Nephron (organoid): Measurements from ENCODE around the gene PTPRCAP.

ENCODE experiments used
- H3K27ac Mint-ChIP-seq, 3 experiments: 2 replicates each; pipeline ENCODE4 v1.8.0; 2020; ENCODE audit warnings: mixed read lengths in 3 of 3, mild to moderate bottlenecking in 2 of 3, moderate library complexity in 1 of 3
- H3K27me3 Mint-ChIP-seq: 2 replicates; pipeline ENCODE4 v1.8.0; 2021; ENCODE audit warnings: low read depth, mild to moderate bottlenecking, moderate library complexity, mixed read lengths
- H3K36me3 Mint-ChIP-seq: 2 replicates; pipeline ENCODE4 v1.8.0; 2020; ENCODE audit warnings: low read depth, mixed read lengths
- H3K4me1 Mint-ChIP-seq: 2 replicates; pipeline ENCODE4 v1.8.0; 2020; ENCODE audit warnings: mixed read lengths
- H3K4me3 Mint-ChIP-seq, 3 experiments: 2 replicates each; pipeline ENCODE4 v1.8.0; 2020; ENCODE audit warnings: mild to moderate bottlenecking in 3 of 3, mixed read lengths in 3 of 3, moderate library complexity in 2 of 3
- H3K9me3 Mint-ChIP-seq: 2 replicates; pipeline ENCODE4 v1.8.0; 2020; ENCODE audit warnings: mixed read lengths
- CTCF ChIP-seq, 3 experiments: fragments of 200-600 bp; sonication (generic); IDR thresholded peaks; one replicate each; pipeline ENCODE4 v1.5.0; 2021; ENCODE audit warnings: antibody characterized with exemption in 3 of 3; ENCODE audit not compliant: unreplicated experiment in 3 of 3

Gene PTPRCAP

GRCh38 chr11:67409261-67409666 lies 28.2 kb downstream of the PTPRCAP start:
- no peak overlapping the region for H3K4me3 Mint-ChIP-seq
- H3K4me1 Mint-ChIP-seq = peaks cover 24% of the 10 kb centered on the region
- no peak for TF ChIP-seq CTCF (IDR thresholded peaks at IDR 0.05; ENCODE audit: unreplicated experiment in 3 of 3)
- peaks cover 26% of the 10 kb centered on the region for H3K27me3 Mint-ChIP-seq
- H3K36me3 Mint-ChIP-seq = no peaks in the 10 kb centered on the region
- no peak overlapping the region for H3K27ac Mint-ChIP-seq
- H3K9me3 Mint-ChIP-seq = no peaks in the 10 kb centered on the region

- no peak overlapping the region for H3K4me3 Mint-ChIP-seq
- H3K27ac Mint-ChIP-seq = no peak overlapping the region
- H3K36me3 Mint-ChIP-seq = no peaks in the 10 kb centered on the region
- peaks cover 21% of the 10 kb centered on the region for H3K27me3 Mint-ChIP-seq
- H3K9me3 Mint-ChIP-seq = no peaks in the 10 kb centered on the region
- H3K4me1 Mint-ChIP-seq = peaks cover 24% of the 10 kb centered on the region
- no peak for TF ChIP-seq CTCF (IDR thresholded peaks at IDR 0.05; ENCODE audit: unreplicated experiment in 3 of 3)
Measured at GRCh38 chr11:67408437-67409200, 28.9 kb downstream of the PTPRCAP start.

- H3K9me3 Mint-ChIP-seq = no peaks in the 10 kb centered on the region
- H3K36me3 Mint-ChIP-seq = no peaks in the 10 kb centered on the region
- peaks cover 15% of the 10 kb centered on the region for H3K4me1 Mint-ChIP-seq
- H3K27ac Mint-ChIP-seq = no peak overlapping the region
- TF ChIP-seq CTCF (IDR thresholded peaks at IDR 0.05; ENCODE audit: unreplicated experiment in 3 of 3) = no peak
- H3K27me3 Mint-ChIP-seq = peaks cover 17% of the 10 kb centered on the region
- no peak overlapping the region for H3K4me3 Mint-ChIP-seq
Measured at GRCh38 chr11:67407688-67408163, 29.8 kb downstream of the PTPRCAP start.

GRCh38 chr11:67406969-67407687 lies 30.4 kb downstream of the PTPRCAP start:
- peaks cover 17% of the 10 kb centered on the region for H3K27me3 Mint-ChIP-seq
- peaks cover 12% of the 10 kb centered on the region for H3K4me1 Mint-ChIP-seq
- H3K36me3 Mint-ChIP-seq = no peaks in the 10 kb centered on the region
- H3K27ac Mint-ChIP-seq = peak overlapping the region in 1 of 3 experiments; percentile 45
- H3K4me3 Mint-ChIP-seq = peak overlapping the region in 1 of 3 experiments; percentile 43
- no peaks in the 10 kb centered on the region for H3K9me3 Mint-ChIP-seq
- no peak for TF ChIP-seq CTCF (IDR thresholded peaks at IDR 0.05; ENCODE audit: unreplicated experiment in 3 of 3)

GRCh38 chr11:67406420-67406968 lies 31.0 kb downstream of the PTPRCAP start:
- Mint-ChIP-seq H3K36me3 (no peaks in the 10 kb centered on the region), H3K4me1 (peaks cover 12% of the 10 kb centered on the region), H3K4me3 (no peak overlapping the region), H3K9me3 (no peaks in the 10 kb centered on the region), H3K27me3 (peaks cover 11% of the 10 kb centered on the region), H3K27ac (no peak overlapping the region)
- no peak for TF ChIP-seq CTCF (IDR thresholded peaks at IDR 0.05; ENCODE audit: unreplicated experiment in 3 of 3)
